HG03159 (cell line): ENCODE results near the gene PRKCE.

Source experiments
- ATAC-seq: cut with Tn5 transposase; IDR thresholded peaks from one replicate; pipeline ENCODE4 v1.9.1; 2021; ENCODE audit warnings: mild to moderate bottlenecking, moderate library complexity; ENCODE audit not compliant: unreplicated experiment

The PRKCE gene

GRCh38 chr2:45774688-45775244, 123.3 kb downstream of the PRKCE start:
- ATAC-seq: no peak

GRCh38 chr2:45776160-45776955, 124.9 kb downstream of the PRKCE start:
- ATAC-seq: no peak

- ATAC-seq: no peak
Measured at GRCh38 chr2:45777996-45778719, 126.7 kb downstream of the PRKCE start.

GRCh38 chr2:45778720-45779171, 127.3 kb downstream of the PRKCE start:
- ATAC-seq: no peak

GRCh38 chr2:45780541-45781463, 129.3 kb downstream of the PRKCE start:
- no peak for ATAC-seq

- ATAC-seq: no peak
Measured at GRCh38 chr2:45781464-45781811, 130.0 kb downstream of the PRKCE start.

- no peak for ATAC-seq
Measured at GRCh38 chr2:45782436-45782835, 131.0 kb downstream of the PRKCE start.

- ATAC-seq: no peak
Measured at GRCh38 chr2:45782986-45783385, 131.5 kb downstream of the PRKCE start.

- ATAC-seq: no peak
Measured at GRCh38 chr2:45786030-45786835, 134.8 kb downstream of the PRKCE start.

GRCh38 chr2:45786836-45787357, 135.4 kb downstream of the PRKCE start:
- no peak for ATAC-seq

GRCh38 chr2:45788401-45788800, 136.9 kb downstream of the PRKCE start:
- no peak for ATAC-seq

- no peak for ATAC-seq
Measured at GRCh38 chr2:45789317-45789716, 137.8 kb downstream of the PRKCE start.

GRCh38 chr2:45789961-45790723, 138.7 kb downstream of the PRKCE start:
- ATAC-seq: no peak

GRCh38 chr2:45793305-45793962, 142.0 kb downstream of the PRKCE start:
- ATAC-seq: no peak

- no peak for ATAC-seq
Measured at GRCh38 chr2:45794134-45794617, 142.7 kb downstream of the PRKCE start.

- no peak for ATAC-seq
Measured at GRCh38 chr2:45796500-45796899, 145.0 kb downstream of the PRKCE start.

GRCh38 chr2:45797451-45798230, 146.2 kb downstream of the PRKCE start:
- ATAC-seq: no peak
